Urinary bladder (tissue), 4 donors: Measurements from ENCODE around the gene SECTM1. TPM values are rescaled to one million over a fixed set of nuclear protein-coding genes. Genes with fewer than 3 reads are reported as not detected.
"Not testable (repeated sequence)": the region's sequence is repeated elsewhere in the genome, so short reads cannot be mapped to it uniquely, and the experiment has no call there.

ENCODE experiments used
- DNase-seq: peaks from one replicate; pipeline ENCODE4 v3.0.0-alpha.2; 2015; ENCODE audit errors: extremely low spot score
- H3K27ac ChIP-seq: one replicate; pipeline ENCODE4 v1.5.1; 2013; ENCODE audit warnings: low read depth, mild to moderate bottlenecking, moderate library complexity
- H3K36me3 ChIP-seq: one replicate; pipeline ENCODE4 v1.6.1; 2013; ENCODE audit warnings: mild to moderate bottlenecking, moderate library complexity; ENCODE audit not compliant: insufficient read depth
- H3K4me1 ChIP-seq: one replicate; pipeline ENCODE4 v1.6.1; 2013; ENCODE audit warnings: mild to moderate bottlenecking, moderate library complexity; ENCODE audit not compliant: insufficient read depth
- H3K4me3 ChIP-seq: one replicate; pipeline ENCODE4 v1.5.1; 2013; ENCODE audit warnings: low read depth, low read length
- WGBS: extraction: QIAGEN DNeasy Blood & Tissue Kit; methylation state at CpG from one replicate; pipeline ENCODE4 v1.1.7; 2013; 5-methylcytosine and 5-hydroxymethylcytosine counted together
- polyA plus RNA-seq: library from polyadenylated mRNA; stranded (reverse); fragments of 200-250 nt; gene quantifications from one replicate; pipeline ENCODE4 v1.2.3, GENCODE V29; 2013
- total RNA-seq: library from RNA; depleted of rRNA; stranded (reverse); fragments of >200 nt; gene quantifications from one replicate; pipeline ENCODE4 v1.2.3, GENCODE V29; 2014
- donor health status: healthy with polysubstance abuse.
- donor health status: healthy.

The SECTM1 gene
- total and polyA plus RNA-seq, 2 donors = 15.9 to 19.2 TPM

- H3K36me3 ChIP-seq = no peaks in the 10 kb centered on the region
- DNase-seq = no peak
- no peak overlapping the region for H3K27ac ChIP-seq
- H3K4me1 ChIP-seq = peaks cover 4% of the 10 kb centered on the region
- H3K4me3 ChIP-seq = no peak overlapping the region
- 86% methylated on average over 37 of the region's 37 CpGs for WGBS
These were observed 40.4 kb upstream of the SECTM1 start for GRCh38 chr17:82373731-82374625.

GRCh38 chr17:82373072-82373452 lies 39.5 kb upstream of the SECTM1 start:
- WGBS = 91% methylated on average over 10 of the region's 10 CpGs
- H3K4me1 ChIP-seq, H3K4me3 ChIP-seq, H3K27ac ChIP-seq, H3K36me3 ChIP-seq, DNase-seq: not testable (repeated sequence)

- Histone ChIP-seq H3K36me3 (no peaks in the 10 kb centered on the region), H3K4me3 (no peak overlapping the region), H3K4me1 (peaks cover 4% of the 10 kb centered on the region), H3K27ac (no peak overlapping the region)
- no peak for DNase-seq
- 33% methylated on average over 41 of the region's 41 CpGs for WGBS
These were observed 38.9 kb upstream of the SECTM1 start for GRCh38 chr17:82372249-82373071.

GRCh38 chr17:82371333-82372248 lies 38.0 kb upstream of the SECTM1 start, which contains the start of gene UTS2R:
TSS of gene UTS2R (plus strand) at chr17:82371765. CDS start at chr17:82374325, 2,560 bp downstream.
- peak within 1 kb of the TSS; percentile 22 for H3K4me3 ChIP-seq
- no peaks in the 10 kb centered on the region for H3K36me3 ChIP-seq
- H3K27ac ChIP-seq = no peak within 1 kb of the TSS
- DNase-seq = no peak
- 3% methylated on average over 109 of the region's 109 CpGs for WGBS
- H3K4me1 ChIP-seq = peaks cover 4% of the 10 kb centered on the region

GRCh38 chr17:82370471-82371332 lies 37.1 kb upstream of the SECTM1 start:
- Histone ChIP-seq H3K27ac (no peak overlapping the region), H3K4me3 (peak overlapping the region; percentile 22), H3K36me3 (no peaks in the 10 kb centered on the region), H3K4me1 (peaks cover 4% of the 10 kb centered on the region)
- 25% methylated on average over 38 of the region's 38 CpGs for WGBS
- no peak for DNase-seq

GRCh38 chr17:82369211-82369610 lies 35.6 kb upstream of the SECTM1 start:
- Histone ChIP-seq H3K4me3 (no peak overlapping the region), H3K27ac (no peak overlapping the region), H3K4me1 (peaks cover 4% of the 10 kb centered on the region), H3K36me3 (no peaks in the 10 kb centered on the region)
- DNase-seq = no peak
- 93% methylated on average over 6 of the region's 7 CpGs for WGBS

GRCh38 chr17:82367724-82368524 lies 34.4 kb upstream of the SECTM1 start:
- Histone ChIP-seq H3K4me1 (peaks cover 4% of the 10 kb centered on the region), H3K27ac (no peak overlapping the region), H3K36me3 (no peaks in the 10 kb centered on the region), H3K4me3 (no peak overlapping the region)
- 73% methylated on average over 14 of the region's 14 CpGs for WGBS
- no peak for DNase-seq

- DNase-seq = no peak
- 79% methylated on average over 7 of the region's 7 CpGs for WGBS
- H3K36me3 ChIP-seq = no peaks in the 10 kb centered on the region
- no peak overlapping the region for H3K4me3 ChIP-seq
- H3K4me1 ChIP-seq = peaks cover 3% of the 10 kb centered on the region
- H3K27ac ChIP-seq = no peak overlapping the region
These were observed 33.2 kb upstream of the SECTM1 start for GRCh38 chr17:82366749-82367148.

GRCh38 chr17:82365606-82366295 lies 32.2 kb upstream of the SECTM1 start:
- Histone ChIP-seq H3K27ac (no peak overlapping the region), H3K4me1 (no peaks in the 10 kb centered on the region), H3K4me3 (no peak overlapping the region), H3K36me3 (no peaks in the 10 kb centered on the region)
- WGBS = 61% methylated on average over 6 of the region's 6 CpGs
- no peak for DNase-seq

GRCh38 chr17:82361885-82362633 lies 28.5 kb upstream of the SECTM1 start:
- DNase-seq = no peak
- H3K27ac ChIP-seq = no peak overlapping the region
- H3K4me3 ChIP-seq = no peak overlapping the region
- no peaks in the 10 kb centered on the region for H3K4me1 ChIP-seq
- WGBS = 95% methylated on average over 6 of the region's 6 CpGs
- H3K36me3 ChIP-seq = no peaks in the 10 kb centered on the region
